Prostate gland (tissue), 2 donors: ENCODE data around the gene CAMSAP1.

Experiments used
- CTCF ChIP-seq, 4 experiments: fragments of 200-600 bp in 2 of 4; fragments of 450-650 bp in 2 of 4; sonication (generic) in 2 of 4; IDR thresholded peaks; 1 replicate in 3 of 4; 2 replicates in 1 of 4; pipeline ENCODE4 v1.5.1; 2016 to 2019; ENCODE audit warnings: antibody characterized with exemption in 4 of 4, mild to moderate bottlenecking in 2 of 4, moderate library complexity in 2 of 4
- POLR2A ChIP-seq: fragments of 450-650 bp; IDR thresholded peaks from one replicate; pipeline ENCODE4 v1.6.1; 2016; ENCODE audit warnings: antibody characterized with exemption, mild to moderate bottlenecking

- no peak for TF ChIP-seq CTCF (IDR thresholded peaks at IDR 0.05)
- no peak for TF ChIP-seq POLR2A
Observed at GRCh38 chr9:135826188-135826545, 81.2 kb downstream of the CAMSAP1 start.
